Pons (tissue), 1 donor: ENCODE data around the gene OR7A17.

Experiments used
- DNase-seq: peaks from one replicate; pipeline ENCODE4 v3.0.0-alpha.2; 2016; ENCODE audit warnings: low spot score

The OR7A17 gene

DNA sequence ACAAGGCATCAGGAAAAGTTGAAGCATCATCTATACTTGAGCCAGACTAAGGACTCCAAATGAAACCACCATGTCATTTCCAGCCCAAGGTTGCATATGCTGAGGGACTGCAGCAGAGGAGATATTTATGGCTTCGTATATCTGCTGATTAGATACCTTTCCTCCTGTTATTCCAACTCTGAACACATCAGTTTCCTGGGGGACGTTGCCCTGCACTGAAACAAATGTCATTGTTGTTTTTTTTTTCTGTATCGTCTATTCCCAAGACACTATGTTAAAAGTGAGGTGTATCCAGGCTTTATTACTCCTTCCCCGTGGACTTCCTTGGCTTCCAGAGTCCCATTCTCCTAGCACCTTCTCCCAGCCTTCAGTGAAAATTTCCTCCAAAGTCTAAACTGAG is at the start of gene OR7A17:
Gene OR7A17 (minus strand): TSS at position 101 of the 400 bp plus-strand sequence. CDS start 4,777 bp downstream, outside the sequence.
- no peak for DNase-seq

GRCh38 chr19:14933506-14933905 is 47.6 kb upstream of the OR7A17 start:
- DNase-seq = no peak

DNA sequence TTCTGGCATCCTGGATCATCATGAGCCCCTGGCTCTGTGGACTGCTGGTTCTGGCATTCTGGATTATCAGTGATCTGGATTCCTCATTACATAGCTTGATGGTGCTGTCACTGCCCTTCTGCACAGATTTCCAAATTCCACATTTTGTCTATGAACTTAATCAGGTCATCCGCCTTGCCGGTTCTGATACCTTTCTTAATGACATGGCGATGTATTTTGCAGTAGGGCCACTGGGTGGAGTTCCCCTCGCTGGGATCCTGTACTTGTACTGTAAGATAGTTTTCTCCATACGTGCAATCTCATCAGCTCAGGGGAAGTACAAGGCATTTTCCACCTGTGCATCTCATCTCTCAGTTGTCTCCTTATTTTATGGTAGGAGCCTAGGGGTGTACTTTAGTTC is 30.9 kb upstream of the OR7A17 start:
- DNase-seq = no peak

GRCh38 chr19:14915116-14915515 is 29.2 kb upstream of the OR7A17 start:
- DNase-seq = no peak

DNA sequence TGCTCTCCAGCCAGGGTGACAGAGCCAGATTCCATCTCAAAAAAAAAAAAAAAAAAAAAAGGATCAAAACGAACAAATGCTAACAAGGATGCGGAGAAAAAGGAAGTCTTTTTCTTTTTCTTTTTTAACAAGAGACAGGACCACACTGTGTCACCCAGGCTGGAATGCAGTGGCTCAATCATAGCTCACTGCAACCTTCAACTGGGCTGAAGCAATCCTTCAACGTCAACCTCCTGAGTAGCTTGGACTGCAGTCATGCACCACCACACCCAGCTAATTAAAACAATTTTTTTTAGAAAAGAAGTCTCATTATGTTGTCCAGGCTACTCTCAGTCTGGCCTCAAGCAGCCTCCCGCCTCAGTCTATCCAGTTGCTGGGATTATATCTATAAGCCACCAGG is 20.8 kb upstream of the OR7A17 start:
- DNase-seq = no peak

DNA sequence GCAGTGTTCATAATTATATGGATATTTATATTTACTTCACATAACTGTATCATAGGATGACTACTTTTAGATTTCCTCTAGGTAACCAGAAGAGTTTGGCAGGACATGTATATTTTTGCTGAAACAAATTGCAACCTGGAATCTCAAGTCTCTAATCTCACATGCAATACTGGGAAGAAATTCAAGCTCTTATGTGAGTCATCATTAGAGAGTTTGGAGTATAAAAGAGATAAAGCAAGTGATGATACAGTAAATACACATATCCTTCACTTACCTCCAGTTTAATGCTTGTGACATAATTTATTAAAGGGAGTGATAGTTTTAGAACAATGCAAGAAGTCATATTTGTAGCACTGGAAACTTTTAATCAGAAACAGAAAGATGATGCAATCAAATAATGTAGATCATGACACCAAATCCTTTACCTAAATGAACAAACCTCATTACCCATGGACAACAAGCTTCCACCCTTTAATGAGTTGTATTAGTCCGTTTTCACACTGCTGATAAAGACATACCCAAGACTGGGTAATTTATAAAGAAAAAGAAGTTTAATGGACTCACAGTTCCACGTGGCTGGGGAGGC is 15.8 kb upstream of the OR7A17 start:
- DNase-seq = no peak

- peak; percentile 46 for DNase-seq
Observed at GRCh38 chr19:14890643-14891379, 4.9 kb upstream of the OR7A17 start.

DNA sequence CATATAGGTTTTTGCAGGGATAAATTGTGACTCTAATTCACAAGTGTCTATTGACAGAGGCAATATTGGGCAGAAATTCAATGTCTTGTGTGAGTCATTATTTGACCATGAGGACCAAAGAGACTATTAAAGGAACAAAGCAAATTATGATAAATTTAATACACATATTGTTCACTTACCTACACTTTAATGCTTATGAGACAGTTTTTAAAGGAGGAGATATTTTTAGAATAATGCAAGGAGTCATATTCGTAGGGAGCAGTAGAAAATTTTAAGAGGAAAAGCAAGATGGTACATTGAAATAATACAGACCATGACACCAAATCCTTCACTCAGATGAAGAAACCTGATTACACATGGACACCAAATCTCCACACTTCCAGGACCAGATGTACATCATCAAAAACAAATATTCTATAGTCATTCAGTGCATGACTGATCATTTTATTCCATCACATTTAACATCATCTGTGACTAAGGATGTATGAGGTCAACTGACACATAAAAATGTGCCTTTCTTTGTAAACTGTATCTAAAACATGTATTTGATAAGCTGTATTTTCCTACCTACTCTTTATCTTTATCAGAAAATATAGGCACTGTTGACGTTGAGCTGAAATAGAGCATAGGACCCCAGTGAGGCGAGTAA is 4.2 kb upstream of the OR7A17 start:
- no peak for DNase-seq

DNA sequence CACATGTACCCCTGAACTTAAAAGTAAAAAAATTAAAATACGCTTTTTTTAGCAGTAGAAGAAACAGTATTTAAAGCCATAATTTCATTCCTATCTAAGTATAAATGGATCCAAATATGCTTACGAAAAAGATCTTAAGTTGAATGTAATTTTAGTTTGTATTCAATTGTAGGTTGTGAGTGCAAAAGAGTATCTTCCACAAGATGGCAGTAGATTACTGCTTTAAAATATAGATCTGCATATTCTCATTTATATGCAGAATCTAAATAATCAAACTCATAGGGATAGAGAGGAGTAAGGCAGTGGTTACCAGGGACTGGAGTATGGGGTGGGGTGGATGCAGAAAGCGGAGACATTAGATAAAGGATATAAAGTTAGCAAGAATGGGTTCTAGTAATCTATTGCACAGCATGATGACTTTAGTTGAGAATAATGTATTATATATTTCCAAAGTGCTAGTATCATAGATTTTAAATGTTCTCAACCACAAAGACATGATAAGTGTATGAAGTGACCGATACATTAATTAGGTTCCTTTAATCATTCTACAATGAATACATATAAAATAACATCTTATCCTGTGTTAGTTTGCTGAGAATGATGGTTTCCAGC is 14.2 kb downstream of the OR7A17 start:
- peak; percentile 11 for DNase-seq

- DNase-seq = no peak
Observed at GRCh38 chr19:14868497-14868896, 17.4 kb downstream of the OR7A17 start.

DNA sequence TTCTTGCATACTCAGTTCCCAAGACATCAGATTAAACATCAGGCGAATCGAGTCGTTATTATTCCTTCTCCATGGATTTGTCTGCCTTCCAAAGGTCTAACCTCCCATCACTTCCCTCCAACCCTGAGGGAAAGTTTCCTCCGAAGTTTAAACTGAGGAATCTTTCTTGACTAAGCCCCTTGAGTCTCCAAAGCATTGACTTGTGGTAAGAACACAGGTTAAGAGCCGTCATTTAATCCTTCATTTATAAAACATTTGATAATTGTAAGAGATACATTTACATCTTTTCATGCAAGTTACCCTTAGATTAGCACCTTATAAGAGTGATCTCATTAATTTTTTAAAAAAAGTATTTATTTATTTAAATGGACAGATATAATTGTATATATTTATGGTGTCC is 37.1 kb downstream of the OR7A17 start, which contains the start of gene OR7A10:
Gene OR7A10 (minus strand): TSS at position 101 of the 400 bp plus-strand sequence. CDS start 7,045 bp downstream, outside the sequence.
- no peak for DNase-seq

DNA sequence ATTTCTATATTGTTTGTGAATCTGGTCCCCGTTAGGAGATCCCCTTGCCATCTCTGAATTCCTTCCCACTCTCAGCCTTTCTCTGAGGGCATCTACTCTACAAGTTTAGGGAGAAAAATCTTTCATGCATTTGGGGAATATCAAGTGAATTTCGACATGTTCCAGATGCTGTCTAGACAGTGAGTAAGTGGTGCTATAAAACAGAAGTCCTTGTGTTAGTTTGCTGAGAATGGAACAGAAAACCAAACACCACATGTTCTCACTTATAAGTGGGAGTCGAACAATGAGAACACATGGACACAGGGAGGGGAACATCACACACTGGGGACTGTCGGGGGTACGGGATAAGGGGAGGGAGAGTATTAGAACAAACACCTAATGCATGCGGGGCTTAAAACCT is 42.4 kb downstream of the OR7A17 start:
- DNase-seq = no peak

GRCh38 chr19:14843169-14843568 is 42.8 kb downstream of the OR7A17 start:
- DNase-seq = no peak

GRCh38 chr19:14840206-14840605 is 45.7 kb downstream of the OR7A17 start:
- DNase-seq = no peak

DNA sequence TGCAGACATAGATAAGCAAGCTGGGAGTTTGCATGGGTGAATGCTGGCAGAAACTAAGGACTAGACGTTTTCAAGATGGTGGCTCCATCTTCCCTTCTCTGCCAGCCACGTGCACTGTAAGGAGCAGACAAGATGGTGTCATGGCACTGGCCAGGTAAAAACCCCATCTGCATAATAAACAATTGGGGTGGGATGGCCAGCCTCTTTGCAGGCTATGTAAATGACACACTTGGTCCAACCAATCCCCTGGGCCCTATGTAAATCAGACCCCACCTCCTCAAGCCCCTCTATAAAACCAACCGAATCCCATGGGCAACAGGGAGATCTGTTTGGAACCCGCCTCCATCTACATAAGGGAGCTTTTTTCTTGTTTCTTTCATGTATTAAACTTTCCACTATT is 48.5 kb downstream of the OR7A17 start:
- DNase-seq = no peak

DNA sequence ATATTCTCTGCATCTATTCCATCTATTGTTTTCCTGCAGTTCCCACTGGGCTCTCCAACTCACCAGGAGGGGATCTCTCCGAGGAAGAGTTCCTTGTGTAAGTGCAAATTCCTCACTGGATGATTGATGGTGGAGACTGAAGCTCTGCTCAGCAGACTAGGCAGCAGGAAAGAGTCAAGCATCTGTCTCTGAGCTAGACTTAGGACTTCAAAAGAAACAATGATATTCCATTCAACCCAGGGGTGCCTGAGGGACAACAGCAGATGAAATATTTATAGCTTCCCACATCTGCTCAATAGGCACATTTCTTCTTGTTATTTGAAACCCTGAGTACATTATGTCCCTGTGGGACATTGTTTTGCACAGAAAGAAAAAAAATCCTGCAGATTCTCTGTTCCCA is 50.9 kb downstream of the OR7A17 start, which contains the start of the genes OR7A5 and OR7C1:
Gene OR7A5 (minus strand): TSS at position 175 of the 400 bp plus-strand sequence. CDS start 6,944 bp downstream, outside the sequence.
Gene OR7C1 (minus strand): TSS at position 175 of the 400 bp plus-strand sequence. CDS start 35,049 bp downstream, outside the sequence.
- peak; percentile 26 for DNase-seq

GRCh38 chr19:14830702-14831101 is 55.2 kb downstream of the OR7A17 start:
- no peak for DNase-seq
